Retinal pigment epithelial cell (primary cell): ENCODE measurements around the gene MAGED1.

Experiments
- DNase-seq: peaks from one replicate; pipeline ENCODE4 v3.0.0-alpha.2; 2010; ENCODE audit warnings: low read depth
- H3K4me3 ChIP-seq: 2 replicates; pipeline ENCODE4 v1.5.1; 2011; ENCODE audit warnings: mild to moderate bottlenecking, low read length, control low read depth, moderate library complexity
- TF ChIP-seq, protein P1 (sequence below): conservative IDR thresholded peaks from 2 replicates; pipeline ENCODE4 v1.5.1; 2011; ENCODE audit warnings: low read depth, low read length, control low read depth, inconsistent platforms

MAGED1 gene

DNA sequence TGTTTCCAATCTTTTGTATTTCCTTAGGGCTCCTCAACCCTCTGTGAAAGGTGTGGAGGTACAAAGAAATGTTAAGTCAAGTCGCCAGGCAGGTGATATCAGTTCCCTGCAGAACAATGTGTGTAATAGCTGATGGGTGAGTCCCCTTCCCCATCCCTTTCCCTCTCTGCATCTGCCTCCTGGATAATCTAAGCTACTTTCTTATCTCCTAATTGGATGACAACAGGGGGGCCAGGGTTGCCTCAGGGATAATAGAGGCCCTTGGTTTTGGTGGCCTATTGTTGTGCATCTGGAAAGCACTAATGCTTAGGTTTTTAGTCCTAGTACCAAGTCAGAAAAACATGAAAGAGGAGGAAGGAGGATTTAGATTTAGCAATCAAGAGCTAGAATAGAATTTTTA lies 29.1 kb downstream of the MAGED1 start:
- no peak overlapping the region for H3K4me3 ChIP-seq
- no peak for DNase-seq
- TF ChIP-seq, protein P1, sequence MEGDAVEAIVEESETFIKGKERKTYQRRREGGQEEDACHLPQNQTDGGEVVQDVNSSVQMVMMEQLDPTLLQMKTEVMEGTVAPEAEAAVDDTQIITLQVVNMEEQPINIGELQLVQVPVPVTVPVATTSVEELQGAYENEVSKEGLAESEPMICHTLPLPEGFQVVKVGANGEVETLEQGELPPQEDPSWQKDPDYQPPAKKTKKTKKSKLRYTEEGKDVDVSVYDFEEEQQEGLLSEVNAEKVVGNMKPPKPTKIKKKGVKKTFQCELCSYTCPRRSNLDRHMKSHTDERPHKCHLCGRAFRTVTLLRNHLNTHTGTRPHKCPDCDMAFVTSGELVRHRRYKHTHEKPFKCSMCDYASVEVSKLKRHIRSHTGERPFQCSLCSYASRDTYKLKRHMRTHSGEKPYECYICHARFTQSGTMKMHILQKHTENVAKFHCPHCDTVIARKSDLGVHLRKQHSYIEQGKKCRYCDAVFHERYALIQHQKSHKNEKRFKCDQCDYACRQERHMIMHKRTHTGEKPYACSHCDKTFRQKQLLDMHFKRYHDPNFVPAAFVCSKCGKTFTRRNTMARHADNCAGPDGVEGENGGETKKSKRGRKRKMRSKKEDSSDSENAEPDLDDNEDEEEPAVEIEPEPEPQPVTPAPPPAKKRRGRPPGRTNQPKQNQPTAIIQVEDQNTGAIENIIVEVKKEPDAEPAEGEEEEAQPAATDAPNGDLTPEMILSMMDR = no peak

DNA sequence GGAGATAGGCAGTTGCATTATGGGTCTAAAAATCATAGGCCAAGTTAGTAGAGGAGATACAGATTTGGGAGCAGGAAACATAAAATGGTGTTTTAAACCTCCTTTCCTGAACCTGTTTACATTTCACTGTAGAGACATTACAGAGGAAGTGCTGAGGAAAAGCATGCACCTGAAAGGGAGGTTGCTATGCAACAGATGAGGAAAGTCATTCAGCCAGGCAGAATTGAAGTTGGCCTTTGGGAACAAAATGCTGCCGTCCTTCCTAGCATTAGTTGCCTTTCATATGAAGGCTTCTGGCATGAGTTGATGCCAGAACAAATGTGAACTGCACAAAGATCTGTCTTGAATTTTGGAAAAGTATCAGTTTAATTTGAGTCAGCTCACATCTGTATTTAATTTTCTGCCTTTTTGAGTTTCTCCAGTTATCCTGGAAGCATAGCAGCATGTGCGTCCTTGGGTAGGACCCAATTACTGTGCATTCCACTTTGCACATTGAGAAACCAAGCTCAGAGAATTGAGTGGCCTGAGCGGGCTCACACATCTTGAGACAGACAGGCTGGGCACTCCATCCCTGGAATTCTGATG lies 38.2 kb downstream of the MAGED1 start:
- DNase-seq = no peak
- TF ChIP-seq, protein P1 = no peak
- H3K4me3 ChIP-seq = no peak overlapping the region
